GM12873 (cell line): ENCODE measurements around the gene PLS3.

Source experiments
- TF ChIP-seq, protein P1 (sequence below): IDR thresholded peaks from 2 replicates; pipeline ENCODE4 v1.5.1; 2012; ENCODE audit warnings: low read depth, mild to moderate bottlenecking, moderate library complexity, low read length, control low read depth; ENCODE audit not compliant: insufficient read depth; ENCODE audit errors: missing control alignments

The PLS3 gene

DNA sequence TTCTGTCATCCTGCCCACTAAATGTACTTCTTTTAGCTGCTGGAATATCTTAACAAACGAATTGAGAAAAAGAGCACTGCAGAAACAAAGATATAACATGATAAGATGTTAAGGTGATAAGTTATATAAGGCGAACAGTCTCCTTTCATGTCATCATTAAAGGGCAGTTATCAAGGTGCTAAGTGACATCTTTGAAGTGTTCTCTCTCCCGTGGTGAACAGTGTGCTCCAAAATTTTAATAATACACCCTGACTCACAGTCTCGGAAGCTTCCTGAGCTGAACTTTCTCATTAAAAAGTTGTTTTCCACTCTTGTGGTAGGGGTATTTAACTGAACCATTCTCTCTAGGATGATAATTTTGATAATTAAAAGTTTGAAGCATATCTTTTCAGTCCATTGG is 61.6 kb downstream of the PLS3 start:
- TF ChIP-seq, protein P1, sequence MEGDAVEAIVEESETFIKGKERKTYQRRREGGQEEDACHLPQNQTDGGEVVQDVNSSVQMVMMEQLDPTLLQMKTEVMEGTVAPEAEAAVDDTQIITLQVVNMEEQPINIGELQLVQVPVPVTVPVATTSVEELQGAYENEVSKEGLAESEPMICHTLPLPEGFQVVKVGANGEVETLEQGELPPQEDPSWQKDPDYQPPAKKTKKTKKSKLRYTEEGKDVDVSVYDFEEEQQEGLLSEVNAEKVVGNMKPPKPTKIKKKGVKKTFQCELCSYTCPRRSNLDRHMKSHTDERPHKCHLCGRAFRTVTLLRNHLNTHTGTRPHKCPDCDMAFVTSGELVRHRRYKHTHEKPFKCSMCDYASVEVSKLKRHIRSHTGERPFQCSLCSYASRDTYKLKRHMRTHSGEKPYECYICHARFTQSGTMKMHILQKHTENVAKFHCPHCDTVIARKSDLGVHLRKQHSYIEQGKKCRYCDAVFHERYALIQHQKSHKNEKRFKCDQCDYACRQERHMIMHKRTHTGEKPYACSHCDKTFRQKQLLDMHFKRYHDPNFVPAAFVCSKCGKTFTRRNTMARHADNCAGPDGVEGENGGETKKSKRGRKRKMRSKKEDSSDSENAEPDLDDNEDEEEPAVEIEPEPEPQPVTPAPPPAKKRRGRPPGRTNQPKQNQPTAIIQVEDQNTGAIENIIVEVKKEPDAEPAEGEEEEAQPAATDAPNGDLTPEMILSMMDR = no peak

GRCh38 chrX:115624916-115625315 is 63.9 kb downstream of the PLS3 start:
- TF ChIP-seq, protein P1 = no peak

- TF ChIP-seq, protein P1 = no peak
Observed at GRCh38 chrX:115625572-115626301, 64.8 kb downstream of the PLS3 start.

DNA sequence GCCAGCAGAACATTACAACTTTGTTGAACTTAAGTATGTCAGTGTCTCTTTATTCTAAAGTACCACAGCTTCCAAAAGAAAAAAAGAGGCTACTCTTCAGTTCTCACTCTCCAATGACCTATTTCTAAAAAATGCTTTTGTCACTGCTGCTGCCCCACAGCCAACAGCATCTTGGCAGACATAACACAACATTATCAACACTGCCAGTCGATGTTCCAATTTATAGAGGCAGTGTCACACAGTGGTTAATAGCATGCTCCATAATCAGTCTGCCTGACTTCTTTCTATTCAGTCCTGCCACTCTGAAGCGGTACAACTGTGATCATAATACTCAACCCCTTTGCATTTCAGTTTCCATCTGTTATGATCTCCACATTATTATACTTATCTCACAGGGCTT is 69.2 kb downstream of the PLS3 start:
- TF ChIP-seq, protein P1 = no peak

DNA sequence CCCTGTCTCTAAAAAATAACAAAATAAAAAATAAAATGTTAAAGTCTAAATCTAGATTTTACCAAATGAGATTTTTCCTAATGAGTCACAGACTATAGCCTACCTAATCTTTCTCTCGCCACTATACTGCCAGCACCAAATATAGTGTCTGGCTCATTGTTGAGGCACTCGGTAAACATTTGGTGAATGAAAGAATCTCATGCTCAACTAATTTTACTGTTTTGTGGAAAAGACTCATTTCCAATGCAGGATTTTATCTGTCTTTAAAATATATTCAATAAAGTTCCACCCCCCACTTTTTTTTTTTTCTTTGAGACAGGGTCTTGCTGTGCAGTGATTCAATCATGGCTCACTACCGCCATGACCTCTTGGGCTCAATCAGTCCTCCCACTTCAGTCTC is 71.5 kb downstream of the PLS3 start:
- TF ChIP-seq, protein P1 = no peak

DNA sequence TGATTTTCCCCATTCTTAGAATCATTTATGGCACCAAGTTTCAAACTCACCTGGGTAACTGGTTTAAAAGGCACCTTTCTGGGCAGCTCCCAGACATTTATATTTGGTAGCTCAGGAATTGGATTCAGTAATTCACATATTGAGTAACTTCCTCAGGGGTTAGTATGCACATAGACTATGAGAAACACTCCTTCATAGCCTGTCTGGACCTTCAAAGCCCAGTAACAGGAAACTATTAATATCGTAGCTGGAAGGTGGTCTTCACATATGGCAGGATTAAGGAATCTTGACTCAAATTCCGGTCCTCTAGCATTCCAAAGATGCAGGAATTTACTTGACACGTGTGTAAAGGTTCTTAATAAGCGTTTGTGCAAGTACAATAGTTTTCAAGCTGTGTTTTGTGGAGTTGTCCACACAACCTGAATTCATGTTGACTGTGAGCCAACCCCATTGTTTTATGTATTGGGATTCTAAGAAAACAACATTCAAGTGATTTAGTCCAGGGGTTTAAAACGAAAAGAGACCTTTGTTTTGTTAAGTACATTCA is 78.4 kb downstream of the PLS3 start:
- TF ChIP-seq, protein P1 = no peak

DNA sequence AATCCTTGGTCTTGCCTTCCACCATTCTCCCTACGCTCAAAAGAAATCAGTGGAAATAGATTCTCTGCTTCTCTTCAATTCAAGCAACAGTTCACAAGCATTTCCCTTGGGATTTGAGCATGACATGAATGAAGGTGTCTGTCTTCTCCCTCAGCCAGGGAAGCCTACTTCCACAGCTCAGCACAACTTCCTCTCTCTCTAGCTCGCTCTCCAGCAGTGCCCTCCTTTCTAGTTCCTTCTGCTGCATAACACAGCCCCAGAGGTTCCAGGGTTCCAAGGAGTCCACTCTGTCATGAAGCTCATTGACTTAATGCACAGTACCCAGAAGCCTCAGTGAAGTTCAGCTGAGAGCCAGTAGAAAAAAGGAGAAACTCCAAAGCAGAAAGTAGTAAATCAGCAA is 81.3 kb downstream of the PLS3 start:
- TF ChIP-seq, protein P1 = no peak
